ENCODE measurements around the gene RPL27. TPM values are rescaled to one million over a fixed set of nuclear protein-coding genes. Genes with fewer than 3 reads are reported as not detected.
A peak's percentile ranks its signal among the peaks of the same experiment; 100 is the strongest.

The RPL27 gene
- total RNA-seq, 1 donor from 2014 or later, result 1,137 TPM

GRCh38 chr17:43020030-43020621, 21.9 kb downstream of the RPL27 start:
- DNase-seq (ENCODE audit: extremely low read depth, low read depth, low spot score), result no peak

DNA sequence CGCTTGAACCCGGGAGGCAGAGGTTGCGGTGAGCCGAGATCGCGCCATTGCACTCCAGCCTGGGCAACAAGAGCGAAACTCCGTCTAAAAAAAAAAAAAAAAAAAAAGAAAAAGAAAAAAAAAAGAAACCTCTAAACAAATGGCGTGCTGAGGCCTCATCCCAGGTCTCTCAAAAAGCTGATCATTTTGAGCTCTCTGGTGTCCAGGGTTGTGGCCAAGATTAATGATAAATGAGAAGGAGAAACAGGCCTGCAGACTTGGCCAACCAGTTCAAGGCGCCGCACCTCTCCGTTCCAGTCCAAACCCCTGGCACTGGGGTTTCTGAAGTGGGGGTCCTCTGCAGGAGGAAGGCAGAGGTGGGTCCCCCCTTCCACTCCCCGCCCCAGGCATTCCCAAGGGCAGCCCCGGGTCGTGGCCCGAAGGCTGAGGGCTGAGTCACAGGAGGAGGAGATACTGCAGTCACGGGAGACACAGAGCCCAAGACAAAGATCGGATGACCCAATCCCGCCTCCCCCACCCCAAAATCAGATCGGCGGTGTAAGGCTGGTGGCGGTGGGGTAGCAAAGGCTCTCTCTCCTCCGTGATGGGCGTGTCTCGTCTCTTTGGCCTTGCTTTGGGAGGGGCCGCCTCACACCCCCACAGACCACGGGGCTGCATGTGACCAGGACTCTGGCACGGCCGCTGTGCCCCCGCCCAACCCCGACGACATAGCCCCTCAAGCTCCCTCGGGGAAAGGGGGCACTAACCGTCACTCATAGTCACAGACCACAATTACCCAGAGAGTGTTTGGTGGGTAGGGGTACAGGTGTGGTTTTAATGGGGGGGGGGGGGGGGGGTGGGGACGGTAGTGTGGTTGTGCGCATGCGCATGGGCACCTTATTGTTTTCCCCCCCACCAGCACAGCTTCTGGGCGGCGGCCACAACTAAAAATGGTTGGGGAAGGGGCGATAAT, 22.8 kb downstream of the RPL27 start:
- DNase-seq (ENCODE audit: extremely low read depth, low read depth, low spot score), result no peak

DNA sequence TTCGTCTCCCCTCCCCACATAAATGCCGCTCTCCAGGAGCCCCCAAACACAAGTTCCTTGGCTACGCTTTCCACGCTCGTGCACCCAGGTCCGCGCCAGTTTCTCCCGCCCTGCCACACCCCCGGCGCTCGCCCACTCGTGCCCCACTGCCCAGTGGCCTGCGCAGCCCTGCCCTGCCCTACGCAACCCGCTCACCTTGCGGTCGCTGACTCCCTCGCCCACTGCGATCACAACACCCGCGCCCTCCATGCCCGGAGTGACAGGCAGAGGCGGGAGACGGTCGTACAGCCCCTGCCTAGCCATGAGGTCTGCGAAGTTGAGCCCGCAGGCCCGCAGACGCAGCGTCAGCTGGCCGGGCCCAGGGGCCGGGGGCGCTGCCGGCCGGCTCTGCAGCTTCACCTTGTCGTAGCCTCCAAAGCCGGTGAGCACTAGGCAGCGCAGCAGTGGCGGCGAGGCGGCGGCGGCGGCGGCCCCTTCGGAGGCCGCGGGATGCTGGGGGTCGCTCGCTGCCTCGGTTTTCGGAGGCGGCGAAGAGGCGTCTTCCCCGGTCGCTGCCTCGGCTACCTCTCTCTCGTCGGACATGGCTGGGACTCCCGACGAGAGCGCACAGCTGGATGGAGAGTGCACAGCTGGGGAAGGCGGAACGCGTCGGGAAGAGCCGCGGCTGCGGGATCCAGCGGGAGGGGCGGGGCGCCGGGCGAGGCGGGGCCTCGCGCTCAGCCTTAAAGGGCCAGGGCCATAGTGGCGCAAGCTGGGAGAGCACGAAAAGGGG, 23.7 kb downstream of the RPL27 start, which contains the start of gene VAT1:
Gene VAT1 (minus strand): TSS at position 645 of the 772 bp plus-strand sequence. CDS start 63 bp downstream, at position 582.
- no peak for DNase-seq (ENCODE audit: extremely low read depth, low read depth, low spot score)

- DNase-seq (ENCODE audit: extremely low read depth, low read depth, low spot score), result peak; percentile 84
These were observed 26.4 kb downstream of the RPL27 start, which contains the start of gene RND2 for GRCh38 chr17:43024407-43025289. TSS of gene RND2 (plus strand) at chr17:43025231. CDS start at chr17:43025348, 117 bp downstream.

GRCh38 chr17:43025290-43025657, 27.1 kb downstream of the RPL27 start:
- DNase-seq (ENCODE audit: extremely low read depth, low read depth, low spot score), result no peak

DNA sequence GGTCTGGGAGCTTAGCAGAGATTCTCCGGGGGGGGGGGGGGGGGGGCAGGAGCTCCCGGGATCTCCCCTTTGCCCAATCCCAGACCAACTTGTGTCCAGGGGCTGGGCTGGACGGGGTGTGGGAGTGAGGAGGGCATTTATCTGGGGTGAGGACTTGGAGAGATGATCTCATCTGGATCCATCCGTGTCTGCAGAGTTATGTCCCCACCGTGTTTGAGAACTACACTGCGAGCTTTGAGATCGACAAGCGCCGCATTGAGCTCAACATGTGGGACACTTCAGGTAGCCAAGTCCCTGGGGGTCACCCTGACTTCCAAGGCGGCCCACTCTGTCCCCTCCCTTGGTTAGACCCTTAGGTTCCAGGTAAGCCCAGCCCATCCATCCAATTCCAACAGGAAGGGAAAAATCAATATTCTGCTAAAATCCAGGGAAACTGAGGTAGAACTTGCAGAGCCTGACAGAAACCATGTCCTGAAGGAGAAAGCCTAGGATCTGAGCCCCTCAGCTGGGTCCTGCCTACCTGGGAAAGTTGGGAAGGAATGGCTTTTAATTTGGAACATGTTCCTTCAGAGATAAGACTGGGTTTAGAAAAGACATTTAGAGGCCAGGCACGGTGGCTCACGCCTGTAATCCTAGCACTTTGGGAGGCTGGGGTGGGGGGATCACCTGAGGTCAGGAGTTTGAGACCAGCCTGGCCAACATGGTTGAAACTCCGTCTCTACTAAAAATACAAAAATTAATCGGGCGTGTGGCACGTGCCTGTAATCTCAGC, 27.7 kb downstream of the RPL27 start:
- DNase-seq (ENCODE audit: extremely low read depth, low read depth, low spot score), result no peak

DNA sequence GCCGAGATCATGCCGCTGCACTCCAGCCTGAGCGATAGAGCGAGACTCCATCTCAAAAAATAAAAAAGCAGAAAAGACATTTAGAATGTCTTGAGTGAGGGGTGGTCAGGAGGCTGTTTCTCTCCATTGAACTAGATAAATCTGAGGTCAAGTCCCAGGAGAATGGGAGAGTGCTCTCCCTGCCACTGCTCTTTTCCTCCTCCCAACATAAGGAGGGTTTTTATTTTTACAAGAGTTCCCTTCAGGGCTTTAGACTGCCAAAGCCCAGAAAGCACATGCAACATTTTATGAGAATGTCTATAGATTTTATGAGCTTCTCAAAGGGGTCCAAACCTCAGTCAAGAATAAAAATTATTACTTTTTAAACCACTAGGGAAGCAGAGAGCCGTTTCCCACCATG, 28.4 kb downstream of the RPL27 start:
- no peak for DNase-seq (ENCODE audit: extremely low read depth, low read depth, low spot score)

- DNase-seq (ENCODE audit: extremely low read depth, low read depth, low spot score), result no peak
These were observed 29.1 kb downstream of the RPL27 start for GRCh38 chr17:43027091-43028032.

GRCh38 chr17:43028221-43028861, 30.1 kb downstream of the RPL27 start:
- no peak for DNase-seq (ENCODE audit: extremely low read depth, low read depth, low spot score)

DNA sequence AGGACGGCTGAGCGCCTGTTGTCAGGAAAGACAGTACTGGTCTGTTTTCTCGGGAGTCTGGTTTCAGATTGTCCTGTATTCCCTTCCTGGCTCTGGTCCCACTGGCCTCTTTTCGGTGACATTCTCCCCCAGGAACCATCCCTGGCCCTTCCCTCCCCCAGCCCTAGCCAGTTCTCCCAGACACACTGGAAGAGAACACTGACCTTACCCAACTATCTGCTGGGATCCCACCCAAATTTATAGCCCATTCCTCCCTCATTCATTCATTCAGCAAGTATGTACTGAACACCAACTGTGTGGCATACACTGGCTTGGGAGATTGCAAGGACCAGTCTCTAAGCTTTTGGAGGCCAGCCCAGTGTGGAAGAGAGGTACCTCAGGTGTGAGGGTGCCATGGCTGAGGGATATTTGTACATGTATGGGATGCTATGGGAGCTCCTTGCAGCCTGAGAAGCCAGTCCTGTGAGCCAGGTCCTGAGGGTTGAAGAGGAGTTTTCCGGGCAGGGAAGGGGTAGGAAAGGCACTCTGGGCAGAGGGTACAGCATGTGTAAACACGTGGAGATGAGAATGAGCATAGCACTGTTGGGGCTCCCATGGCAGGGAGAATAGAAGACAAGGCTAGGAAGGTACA, 32.0 kb downstream of the RPL27 start:
- no peak for DNase-seq (ENCODE audit: extremely low read depth, low read depth, low spot score)

DNA sequence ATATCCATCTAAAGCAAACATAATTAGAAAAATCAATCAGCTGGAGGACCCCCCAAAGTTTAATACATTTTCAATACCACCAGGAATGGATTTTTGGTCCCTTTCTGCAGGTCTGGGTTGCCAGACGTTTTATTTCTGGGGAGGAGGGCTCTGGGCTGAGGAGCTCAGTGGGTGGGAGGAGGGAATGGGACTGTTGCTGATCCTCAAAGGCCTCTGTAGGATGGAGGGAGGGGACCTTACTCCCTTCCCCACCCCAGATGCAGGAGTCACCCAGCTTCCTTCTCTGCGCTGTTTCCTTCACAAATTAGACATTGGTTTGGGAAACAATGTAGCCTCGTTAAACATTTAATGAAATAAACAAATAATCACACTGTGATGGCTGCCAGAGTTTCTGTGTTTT, 33.4 kb downstream of the RPL27 start:
- DNase-seq (ENCODE audit: extremely low read depth, low read depth, low spot score), result no peak

DNA sequence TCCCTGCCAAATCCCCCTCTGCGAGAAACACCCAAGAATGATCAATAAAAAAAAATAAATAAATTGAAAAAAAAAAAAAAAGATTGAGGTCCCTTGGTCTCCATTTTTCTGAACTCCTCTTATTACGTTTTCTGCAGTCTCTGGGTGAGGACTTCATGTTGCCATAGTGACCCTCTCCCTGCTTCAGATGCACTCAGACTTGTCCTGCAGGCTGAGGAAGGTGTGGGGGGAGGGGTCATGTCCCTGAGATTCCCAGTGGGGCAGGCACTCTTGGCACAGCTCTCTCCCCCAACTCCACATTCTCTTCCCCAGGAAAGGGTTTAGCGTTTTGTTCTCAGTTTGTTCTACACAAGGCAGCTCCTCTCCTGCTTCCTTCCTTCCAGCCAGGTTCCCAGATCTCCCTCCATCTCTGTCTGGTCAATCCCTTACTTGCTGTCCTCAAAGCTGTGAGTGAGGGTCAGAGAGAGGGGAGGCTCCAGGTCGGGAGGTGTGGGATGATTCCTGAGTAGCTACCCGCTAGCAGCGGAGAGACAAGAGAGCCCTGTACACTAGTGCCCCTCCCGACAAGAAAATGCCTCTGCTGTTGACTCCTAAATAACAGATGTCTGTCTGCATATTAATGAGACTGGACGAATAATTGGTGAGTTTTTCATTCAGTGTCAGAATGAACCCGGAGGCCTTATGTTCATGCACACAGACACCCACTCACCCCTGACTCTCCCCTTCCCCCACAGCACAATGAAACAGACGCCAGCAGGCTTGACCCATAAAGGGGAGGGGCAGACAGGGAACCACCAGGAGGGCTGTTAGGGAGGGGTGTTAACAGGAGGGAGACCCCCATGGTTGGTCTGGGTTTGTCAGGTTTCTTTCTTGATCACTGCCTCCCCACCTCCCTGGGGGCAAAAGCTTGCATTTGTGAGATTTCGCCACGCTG, 36.0 kb downstream of the RPL27 start:
- DNase-seq (ENCODE audit: extremely low read depth, low read depth, low spot score), result no peak

GRCh38 chr17:43034894-43035293, 36.7 kb downstream of the RPL27 start:
- no peak for DNase-seq (ENCODE audit: extremely low read depth, low read depth, low spot score)

DNA sequence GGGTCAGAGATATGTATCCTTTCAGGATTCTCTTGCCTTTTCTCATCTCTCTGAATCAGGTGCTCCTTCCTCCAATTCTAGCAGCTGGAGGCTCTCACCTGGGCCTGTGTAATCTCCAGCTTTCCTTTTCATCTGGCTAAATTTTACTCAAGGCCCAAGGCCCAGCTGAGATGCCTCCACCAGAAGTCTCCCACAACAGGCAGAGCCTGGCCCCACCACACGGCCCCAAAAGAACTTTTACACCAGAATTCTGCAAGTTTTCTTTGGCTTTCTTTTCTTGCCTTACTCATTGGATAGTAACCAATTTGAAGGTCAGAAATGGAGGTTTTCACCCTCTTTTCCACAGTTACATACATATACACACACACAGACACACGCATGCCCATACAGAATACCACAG, 41.4 kb downstream of the RPL27 start:
- DNase-seq (ENCODE audit: extremely low read depth, low read depth, low spot score), result no peak

DNA sequence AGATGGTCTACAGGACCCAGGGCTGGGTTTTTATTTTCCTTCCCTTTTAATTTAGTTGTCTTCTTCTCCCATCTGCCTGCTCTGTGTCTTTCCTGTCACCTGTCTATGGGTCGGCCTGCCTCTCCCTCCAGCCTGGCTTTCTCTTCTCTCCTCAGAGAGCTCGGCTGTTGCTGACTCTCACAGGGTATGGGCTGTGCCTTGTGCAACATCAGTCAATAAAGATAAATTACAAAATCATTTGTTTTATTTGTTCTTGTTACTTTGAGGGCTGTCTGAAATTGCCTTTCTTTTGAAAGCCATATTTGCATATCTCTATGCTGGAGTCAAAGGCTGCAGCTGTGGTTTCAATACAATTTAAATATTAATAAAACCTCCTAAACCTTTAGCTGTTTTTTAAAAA, 42.4 kb downstream of the RPL27 start:
- no peak for DNase-seq (ENCODE audit: extremely low read depth, low read depth, low spot score)

- no peak for DNase-seq (ENCODE audit: extremely low read depth, low read depth, low spot score)
These were observed 43.9 kb downstream of the RPL27 start for GRCh38 chr17:43042025-43042628.
